Activated naive CD4-positive, alpha-beta T cell treated with anti-CD3 and anti-CD28 coated beads, Interleukin-2, amount 50 U/mL, for 72 hours (primary cell): ENCODE data around the gene WBP2. TPM values are rescaled to one million over a fixed set of nuclear protein-coding genes. Genes with fewer than 3 reads are reported as not detected.
"Not testable (repeated sequence)": the region's sequence is repeated elsewhere in the genome, so short reads cannot be mapped to it uniquely, and the experiment has no call there.

Source experiments
- ATAC-seq, 2 donors: fragments of 150-1000 bp; cut with Tn5 transposase; 2 replicates each; pipeline ENCODE4 v1.10.0; 2021; ENCODE audit warnings: mild to moderate bottlenecking in 2 of 2, moderate library complexity in 2 of 2
- DNase-seq, 2 donors: peaks; one replicate each; pipeline ENCODE4 v3.0.0; 2021 to 2022; ENCODE audit warnings: low spot score in 2 of 2
- H3K27ac Mint-ChIP-seq, 2 donors: one replicate each; pipeline ENCODE4 v1.8.0; 2022; ENCODE audit warnings: mild to moderate bottlenecking in 2 of 2, mixed read lengths in 2 of 2
- H3K36me3 Mint-ChIP-seq, 2 donors: one replicate each; pipeline ENCODE4 v1.8.0; 2022; ENCODE audit warnings: mixed read lengths in 2 of 2
- H3K9me3 Mint-ChIP-seq, 2 donors: one replicate each; pipeline ENCODE4 v1.8.0; 2022; ENCODE audit warnings: mixed read lengths in 2 of 2
- total RNA-seq, 2 donors: library from RNA; stranded (reverse); gene quantifications; one replicate each; pipeline ENCODE4 v1.2.3, GENCODE V29; 2022

The WBP2 gene
- total RNA-seq, 2 donors from 2014 or later = 78.2 to 144 TPM

- Mint-ChIP-seq H3K9me3 (no peaks in the 10 kb centered on the region), H3K36me3 (no peaks in the 10 kb centered on the region), H3K27ac (peak overlapping the region; percentile 77 to 84)
- no peak for ATAC-seq
- DNase-seq = no peak
Measured at GRCh38 chr17:75820094-75821080, 34.7 kb downstream of the WBP2 start.

GRCh38 chr17:75819678-75820077 is 35.5 kb downstream of the WBP2 start:
- H3K9me3 Mint-ChIP-seq = no peaks in the 10 kb centered on the region
- peak overlapping the region; percentile 81 to 84 for H3K27ac Mint-ChIP-seq
- DNase-seq (no peak), ATAC-seq (no peak)
- H3K36me3 Mint-ChIP-seq = no peaks in the 10 kb centered on the region

GRCh38 chr17:75819116-75819515 is 36.0 kb downstream of the WBP2 start:
- DNase-seq = no peak
- Mint-ChIP-seq H3K27ac (peak overlapping the region; percentile 81 to 84), H3K9me3 (no peaks in the 10 kb centered on the region), H3K36me3 (no peaks in the 10 kb centered on the region)
- ATAC-seq = no peak

- ATAC-seq = no peak
Measured at GRCh38 chr17:75818326-75818885, 36.7 kb downstream of the WBP2 start.

GRCh38 chr17:75817571-75817970 is 37.6 kb downstream of the WBP2 start:
- ATAC-seq = no peak
- H3K27ac Mint-ChIP-seq = peak overlapping the region in 1 of 2 donors; percentile 29
- no peaks in the 10 kb centered on the region for H3K9me3 Mint-ChIP-seq
- no peaks in the 10 kb centered on the region for H3K36me3 Mint-ChIP-seq
- no peak for DNase-seq

More at GRCh38 chr17:75818326-75818885, 36.7 kb downstream of the WBP2 start:
- no peak for DNase-seq
- peak overlapping the region in 1 of 2 donors; percentile 84 for H3K27ac Mint-ChIP-seq
- no peaks in the 10 kb centered on the region for H3K36me3 Mint-ChIP-seq
- H3K9me3 Mint-ChIP-seq = no peaks in the 10 kb centered on the region

- peak overlapping the region; percentile 22 to 29 for H3K27ac Mint-ChIP-seq
- ATAC-seq (no peak), DNase-seq (no peak)
- H3K36me3 Mint-ChIP-seq = no peaks in the 10 kb centered on the region
- no peaks in the 10 kb centered on the region for H3K9me3 Mint-ChIP-seq
Measured at GRCh38 chr17:75816693-75817092, 38.4 kb downstream of the WBP2 start.

- H3K27ac Mint-ChIP-seq = no peak overlapping the region
- H3K36me3 Mint-ChIP-seq = no peaks in the 10 kb centered on the region
- DNase-seq (no peak), ATAC-seq (no peak)
- no peaks in the 10 kb centered on the region for H3K9me3 Mint-ChIP-seq
Measured at GRCh38 chr17:75815399-75815798, 39.7 kb downstream of the WBP2 start.

- no peak for ATAC-seq
- Mint-ChIP-seq H3K36me3 (no peaks in the 10 kb centered on the region), H3K9me3 (no peaks in the 10 kb centered on the region), H3K27ac (peak overlapping the region in 1 of 2 donors; percentile 58)
- DNase-seq = no peak
Measured at GRCh38 chr17:75814900-75815373, 40.2 kb downstream of the WBP2 start.

GRCh38 chr17:75814021-75814395 is 41.1 kb downstream of the WBP2 start:
- peak overlapping the region; percentile 10 to 14 for H3K27ac Mint-ChIP-seq
- no peaks in the 10 kb centered on the region for H3K36me3 Mint-ChIP-seq
- ATAC-seq = no peak
- H3K9me3 Mint-ChIP-seq = no peaks in the 10 kb centered on the region
- no peak for DNase-seq

- no peaks in the 10 kb centered on the region for H3K9me3 Mint-ChIP-seq
- H3K27ac Mint-ChIP-seq = peak overlapping the region; percentile 10 to 87
- ATAC-seq = no peak
- DNase-seq = no peak
- H3K36me3 Mint-ChIP-seq = no peaks in the 10 kb centered on the region
Measured at GRCh38 chr17:75813081-75814020, 41.8 kb downstream of the WBP2 start.

- no peaks in the 10 kb centered on the region for H3K9me3 Mint-ChIP-seq
- H3K36me3 Mint-ChIP-seq = no peaks in the 10 kb centered on the region
- DNase-seq (no peak), ATAC-seq (no peak)
- H3K27ac Mint-ChIP-seq = peak overlapping the region; percentile 10 to 87
Measured at GRCh38 chr17:75812096-75813013, 42.8 kb downstream of the WBP2 start.

GRCh38 chr17:75811174-75811573 is 44.0 kb downstream of the WBP2 start:
- no peak for DNase-seq
- Mint-ChIP-seq H3K27ac (no peak overlapping the region), H3K9me3 (no peaks in the 10 kb centered on the region), H3K36me3 (no peaks in the 10 kb centered on the region)
- ATAC-seq = no peak

GRCh38 chr17:75810756-75811155 is 44.4 kb downstream of the WBP2 start:
- H3K27ac Mint-ChIP-seq, DNase-seq, H3K36me3 Mint-ChIP-seq, ATAC-seq, H3K9me3 Mint-ChIP-seq: not testable (repeated sequence)

- Mint-ChIP-seq H3K36me3 (no peaks in the 10 kb centered on the region), H3K9me3 (no peaks in the 10 kb centered on the region), H3K27ac (peak overlapping the region in 1 of 2 donors; percentile 60)
- no peak for DNase-seq
- ATAC-seq = no peak
Measured at GRCh38 chr17:75810216-75810615, 44.9 kb downstream of the WBP2 start.

- no peak overlapping the region for H3K27ac Mint-ChIP-seq
- ATAC-seq (no peak), DNase-seq (no peak)
- H3K36me3 Mint-ChIP-seq = no peaks in the 10 kb centered on the region
- H3K9me3 Mint-ChIP-seq = no peaks in the 10 kb centered on the region
Measured at GRCh38 chr17:75809631-75810111, 45.5 kb downstream of the WBP2 start.
